Smooth muscle cell of the brain vasculature (primary cell): ENCODE measurements around the gene OR6C6.
"Not testable (repeated sequence)": the region's sequence is repeated elsewhere in the genome, so short reads cannot be mapped to it uniquely, and the experiment has no call there.

Experiments used
- DNase-seq: peaks from one replicate; pipeline ENCODE4 v3.0.0-alpha.2; 2012; ENCODE audit warnings: low read depth, low spot score

Gene OR6C6

DNA sequence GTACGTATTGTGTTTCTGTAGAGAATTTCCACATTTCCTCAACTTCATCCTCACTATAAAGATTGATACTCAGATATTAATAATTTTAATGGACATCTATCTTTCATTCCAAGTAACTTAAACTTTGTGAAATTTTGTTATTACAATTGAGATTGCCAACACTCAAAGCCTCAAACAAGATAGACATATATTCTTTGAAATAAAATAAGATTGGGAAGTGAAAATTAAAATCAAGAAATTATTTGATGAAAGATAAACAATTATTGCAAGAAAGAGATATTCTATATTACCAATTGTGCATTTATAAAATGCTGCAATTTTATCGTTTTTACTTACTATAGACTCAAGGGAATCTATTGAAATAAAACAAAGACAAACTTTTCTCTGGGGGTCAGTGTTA is at the start of gene OR6C6:
Gene OR6C6, minus strand, starts transcription at position 101 of the 400 bp plus-strand sequence. CDS start 1,337 bp downstream, outside the sequence.
- DNase-seq: no peak

DNA sequence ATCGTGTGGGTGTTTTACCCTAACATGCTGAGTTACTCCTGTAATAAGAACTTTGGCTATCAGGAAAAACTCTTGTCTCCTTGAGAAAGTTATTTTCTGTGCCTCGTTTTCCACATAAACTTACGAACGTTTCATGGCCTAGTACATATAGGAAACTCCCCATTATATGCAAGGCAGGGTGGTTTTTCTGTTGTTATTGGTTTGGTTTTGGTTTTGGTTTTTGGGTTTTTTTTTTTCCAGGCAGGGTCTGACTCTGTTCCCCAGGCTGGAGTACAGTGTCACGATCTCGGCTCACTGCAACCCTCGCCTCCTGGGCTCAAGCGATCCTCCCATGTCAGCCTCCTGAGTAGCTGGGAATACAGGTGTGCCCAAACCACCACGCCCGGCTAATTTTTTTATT is 39.6 kb upstream of the OR6C6 start:
- no peak for DNase-seq

DNA sequence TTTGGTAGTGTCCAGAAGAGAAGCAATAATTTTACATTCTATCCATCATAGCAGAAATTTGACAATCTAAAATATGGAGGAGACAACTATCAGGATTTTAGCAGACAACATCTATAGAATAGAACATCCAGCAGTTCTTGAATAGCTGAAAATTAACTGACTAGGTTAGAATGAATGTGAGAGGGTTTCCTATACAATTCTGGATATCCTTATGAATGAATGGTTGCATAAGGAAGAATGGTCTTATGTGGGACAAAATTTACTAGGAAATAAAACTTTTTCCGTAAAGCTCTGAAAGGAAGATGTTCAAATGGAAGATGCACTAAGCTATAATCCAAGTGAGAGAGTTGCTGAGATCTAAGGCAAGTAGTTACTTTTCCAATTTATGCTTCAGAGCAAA is 34.1 kb upstream of the OR6C6 start, which contains the start of gene OR6C3:
Gene OR6C3, plus strand, starts transcription at position 301 of the 400 bp plus-strand sequence. CDS start 955 bp downstream, outside the sequence.
- DNase-seq: no peak

DNA sequence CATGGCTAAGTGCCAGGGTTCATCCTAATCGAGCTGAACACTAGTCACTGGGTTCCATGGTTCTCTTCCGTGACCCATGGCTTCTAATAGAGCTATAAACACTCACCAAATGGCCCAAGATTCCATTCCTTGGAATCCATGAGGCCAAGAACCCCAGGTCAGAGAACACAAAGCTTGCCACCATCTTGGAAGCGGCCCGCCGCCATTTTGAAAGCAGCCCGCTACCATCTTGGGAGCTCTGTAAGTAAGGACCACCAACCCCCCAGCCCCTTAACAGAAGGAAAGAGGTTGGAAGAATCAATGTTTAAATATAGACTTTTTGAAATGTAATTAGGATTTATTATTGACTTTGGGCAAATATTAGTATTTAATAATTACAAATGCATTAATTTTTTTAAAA is 29.4 kb upstream of the OR6C6 start:
- DNase-seq: not testable (repeated sequence)

DNA sequence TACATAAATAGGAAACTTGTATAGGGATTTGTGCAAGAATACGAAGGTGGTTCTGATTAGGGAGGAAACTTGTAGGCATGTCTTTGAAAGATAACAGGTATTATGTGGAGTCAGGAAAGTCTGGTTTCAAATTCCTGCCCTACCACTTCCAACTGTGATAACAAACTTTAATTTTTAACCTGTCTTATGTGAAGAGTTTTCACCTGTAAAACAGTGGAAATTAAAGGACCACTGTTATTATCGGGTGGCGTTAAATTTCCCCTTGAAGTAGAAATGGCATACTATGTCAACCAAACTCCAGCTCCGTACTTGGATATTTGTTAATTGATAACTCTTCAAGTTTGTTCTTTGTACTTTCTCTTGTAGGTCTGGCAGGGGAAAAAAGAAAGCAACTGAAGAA is 23.8 kb upstream of the OR6C6 start:
- DNase-seq: no peak

- DNase-seq: no peak
These were observed 17.7 kb upstream of the OR6C6 start, which contains the start of gene OR6C1 for GRCh38 chr12:55314043-55314442. Gene OR6C1 (plus strand): TSS chr12:55314343. CDS start chr12:55320600, 6,257 bp downstream.

DNA sequence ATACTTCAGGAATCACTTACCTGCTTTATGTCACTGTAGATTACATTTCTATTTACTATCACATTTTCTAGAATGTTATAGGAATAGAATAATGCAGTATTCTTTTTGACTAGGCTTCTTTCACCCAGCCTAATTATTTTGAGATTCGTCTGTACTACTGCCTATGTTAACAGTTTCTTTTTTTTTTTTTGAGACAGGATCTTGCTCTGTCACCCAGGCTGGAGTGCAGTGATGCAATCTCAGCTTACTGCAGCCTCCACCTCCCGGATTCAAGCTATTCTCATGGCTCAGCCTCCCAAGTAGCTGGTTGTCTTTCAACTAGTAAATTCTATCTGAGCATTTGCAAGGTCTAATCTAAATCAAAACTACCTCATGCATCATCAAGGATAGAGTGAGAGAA is 6.4 kb downstream of the OR6C6 start:
- DNase-seq: no peak

- no peak for DNase-seq
These were observed 15.4 kb downstream of the OR6C6 start for GRCh38 chr12:55280991-55281390.

DNA sequence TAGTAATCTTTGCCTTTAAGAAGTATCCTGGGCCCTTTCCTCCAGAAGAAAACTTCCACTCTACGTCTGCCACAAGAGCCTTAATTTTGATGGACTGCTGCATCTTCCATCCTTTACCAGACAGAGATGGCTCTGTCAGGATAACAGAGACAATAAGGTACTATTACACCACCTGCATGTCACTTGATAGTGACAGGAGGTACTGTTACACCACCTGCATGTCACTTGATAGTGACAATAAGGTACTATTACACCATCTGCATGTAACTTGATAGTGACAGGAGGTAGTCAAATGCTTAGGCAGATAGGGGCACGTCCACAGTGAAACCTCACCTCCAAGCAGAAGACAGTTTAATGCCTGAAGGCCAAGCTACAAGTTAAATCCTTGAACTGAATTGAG is 38.1 kb downstream of the OR6C6 start:
- DNase-seq: no peak

GRCh38 chr12:55256831-55257230 is 39.5 kb downstream of the OR6C6 start:
- DNase-seq: no peak

DNA sequence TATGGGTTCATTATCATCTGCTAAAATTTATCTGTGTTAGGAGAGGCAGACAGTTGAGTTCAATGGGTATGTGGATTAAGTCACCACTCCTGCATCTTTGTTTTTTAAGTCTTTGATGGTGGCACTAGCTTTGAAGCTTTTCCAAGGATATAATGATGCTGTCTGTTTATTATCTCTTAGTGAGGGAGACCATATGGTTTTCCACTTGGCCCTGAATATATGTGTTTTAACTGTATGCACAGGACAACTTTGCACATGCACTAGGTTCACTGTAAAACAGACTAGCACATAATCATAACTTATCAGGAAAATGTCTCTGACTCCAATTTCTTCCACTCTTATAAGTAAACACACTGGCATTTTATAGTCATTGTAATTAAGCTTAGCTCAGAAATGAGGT is 43.1 kb downstream of the OR6C6 start:
- no peak for DNase-seq

- DNase-seq: no peak
These were observed 45.4 kb downstream of the OR6C6 start for GRCh38 chr12:55250944-55251343.

DNA sequence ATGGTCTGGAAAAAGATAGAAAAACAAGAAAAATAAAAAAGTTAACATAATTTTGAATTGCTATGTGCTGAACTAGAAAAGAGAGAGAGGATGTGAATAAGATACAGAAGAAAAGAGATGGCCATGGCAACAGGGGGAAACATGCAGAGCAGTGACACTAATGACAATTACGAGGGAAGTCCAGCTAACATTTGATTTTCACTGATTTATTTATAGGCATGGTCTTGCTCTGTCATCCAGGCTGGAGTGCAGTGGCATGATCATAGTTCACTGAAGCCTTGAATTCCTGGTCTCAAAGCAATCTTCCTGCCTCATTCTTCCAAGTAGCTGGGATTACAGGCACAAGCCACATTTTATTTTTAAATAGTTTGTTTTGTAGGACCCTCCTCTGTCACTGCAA is 50.2 kb downstream of the OR6C6 start:
- DNase-seq: no peak

- no peak for DNase-seq
These were observed 52.1 kb downstream of the OR6C6 start, which contains the start of gene OR6C74 for GRCh38 chr12:55244309-55244708. Gene OR6C74 (plus strand): TSS chr12:55244609. CDS start chr12:55247288, 2,679 bp downstream.
